AG04450 (cell line): ENCODE results near the gene PGAM1. TPM values are rescaled to one million over a fixed set of nuclear protein-coding genes. Genes with fewer than 3 reads are reported as not detected.

Experiments
- CTCF ChIA-PET: fragments of 300-600, 350-600 bp; formaldehyde crosslinking; extraction: SDS; loops from one replicate; lab custom pipeline; 2022; ENCODE audit warnings: antibody characterized with exemption, inconsistent platforms; lab: Charles Lee
- POLR2A ChIA-PET: fragments of 350-600 bp; formaldehyde crosslinking; extraction: SDS; loops from one replicate; lab custom pipeline; 2021; ENCODE audit warnings: antibody characterized with exemption, inconsistent platforms; lab: Yijun Ruan, JAX
- DNase-seq: peaks from one replicate; pipeline ENCODE4 v3.0.0-alpha.2; 2011; ENCODE audit warnings: low read depth, low spot score
- H3K27ac ChIP-seq: one replicate; pipeline ENCODE4 v1.5.1; 2012; ENCODE audit warnings: low read depth, low read length, control low read depth
- H3K27me3 ChIP-seq: one replicate; pipeline ENCODE4 v1.6.0; 2012; ENCODE audit warnings: low read length; ENCODE audit not compliant: control insufficient read depth, insufficient read depth
- H3K4me3 ChIP-seq: 2 replicates; pipeline ENCODE4 v1.5.1; 2011; ENCODE audit warnings: mild to moderate bottlenecking, low read depth, low read length, control low read depth
- H3K9me3 ChIP-seq: 2 replicates; pipeline ENCODE4 v1.5.1; 2012; ENCODE audit warnings: low read length; ENCODE audit not compliant: control insufficient read depth, insufficient read depth
- CTCF ChIP-seq: IDR thresholded peaks from 2 replicates; pipeline ENCODE4 v1.5.1; 2011; ENCODE audit warnings: low read depth, low read length, control low read depth, inconsistent platforms
- polyA plus RNA-seq: library from polyadenylated mRNA; depleted of rRNA; stranded (reverse); fragments of >200 nt; gene quantifications from 2 replicates; pipeline ENCODE4 v1.2.3, GENCODE V29; 2011; rRNA removed
- small RNA-seq: library from RNA; depleted of rRNA; stranded (forward); fragments of <200 nt; gene quantifications from one replicate; pipeline ENCODE3, GENCODE V24; 2012; ENCODE audit warnings: low read depth; ENCODE audit not compliant: insufficient read length

PGAM1 gene
- polyA plus RNA-seq, 1 experiment = 452 TPM

GRCh38 chr10:97479939-97480338 lies 53.9 kb downstream of the PGAM1 start:
- Histone ChIP-seq H3K27me3 (no peaks in the 10 kb centered on the region), H3K9me3 (no peaks in the 10 kb centered on the region), H3K4me3 (no peak overlapping the region), H3K27ac (no peak overlapping the region)
- CTCF ChIA-PET = interaction anchor here (0.7 kb wide), 1 partner anchor 13 kb away, joined by 3 read pairs; no protein-coding TSS in a partner anchor
- DNase-seq = no peak
- no peak for TF ChIP-seq CTCF
- POLR2A ChIA-PET = no interaction called here

- no peak overlapping the region for H3K27ac ChIP-seq
- TF ChIP-seq CTCF = no peak
- no peak overlapping the region for H3K4me3 ChIP-seq
- no peak for DNase-seq
- ChIA-PET CTCF (interaction anchor here (0.9 to 1.1 kb wide), 2 partner anchors 17 to 63 kb away, joined by 3 to 4 read pairs; no protein-coding TSS in a partner anchor), POLR2A (no interaction called here)
- H3K27me3 ChIP-seq = no peaks in the 10 kb centered on the region
- no peaks in the 10 kb centered on the region for H3K9me3 ChIP-seq
Observed at GRCh38 chr10:97481071-97481470, 55.1 kb downstream of the PGAM1 start.

GRCh38 chr10:97482381-97482780 lies 56.4 kb downstream of the PGAM1 start:
- Histone ChIP-seq H3K9me3 (no peaks in the 10 kb centered on the region), H3K27me3 (no peaks in the 10 kb centered on the region), H3K27ac (no peak overlapping the region), H3K4me3 (no peak overlapping the region)
- DNase-seq = no peak
- no peak for TF ChIP-seq CTCF
- CTCF ChIA-PET = interaction anchor here (1.1 to 1.6 kb wide), 2 partner anchors 62 to 71 kb away, joined by 4 to 5 read pairs; no protein-coding TSS in a partner anchor
- POLR2A ChIA-PET = no interaction called here

Small RNA genes lying within 50 kb of the gene (small RNA-seq; reads per million reads assigned to genes)
- gene RF00019 = not detected

Other genes with a start within 250 kb of the PGAM1 start
- 0.01 and 0.02 TPM in 2 replicates for gene SLIT1, start 240.2 kb upstream of the PGAM1 start, polyA plus RNA-seq
- 7.8 and 8.6 TPM in 2 replicates for gene ARHGAP19, start 133.6 kb upstream of the PGAM1 start, polyA plus RNA-seq
- gene FRAT1, start 106.9 kb upstream of the PGAM1 start, polyA plus RNA-seq = 1.1 and 1.2 TPM in 2 replicates
- gene FRAT2, start 91.5 kb upstream of the PGAM1 start, polyA plus RNA-seq = 2.4 and 2.6 TPM in 2 replicates
- gene RRP12, start 24.9 kb upstream of the PGAM1 start, polyA plus RNA-seq = 10.6 and 13.4 TPM in 2 replicates
- 47.6 and 50.8 TPM in 2 replicates for gene EXOSC1, start 19.8 kb downstream of the PGAM1 start, polyA plus RNA-seq
- gene ZDHHC16, start 20.0 kb downstream of the PGAM1 start, polyA plus RNA-seq = 64.5 and 69.6 TPM in 2 replicates
- gene MMS19, start 72.2 kb downstream of the PGAM1 start, polyA plus RNA-seq = 71.5 and 80.2 TPM in 2 replicates
- gene UBTD1, start 72.7 kb downstream of the PGAM1 start, polyA plus RNA-seq = 15.5 and 20.3 TPM in 2 replicates
- gene ANKRD2, start 146.6 kb downstream of the PGAM1 start, polyA plus RNA-seq = 0.05 and 0.06 TPM in 2 replicates
- gene HOGA1, start 158.2 kb downstream of the PGAM1 start, polyA plus RNA-seq = 0.41 and 0.53 TPM in 2 replicates
- gene C10orf62, start 163.5 kb downstream of the PGAM1 start, polyA plus RNA-seq = not detected in 2 replicates
- gene MORN4, start 207.3 kb downstream of the PGAM1 start, polyA plus RNA-seq = 14.4 and 16.0 TPM in 2 replicates
- gene PI4K2A, start 214.5 kb downstream of the PGAM1 start, polyA plus RNA-seq = 35.6 and 36.1 TPM in 2 replicates